Gastroesophageal sphincter (tissue), 4 donors: ENCODE results near the gene EDAR. TPM values are rescaled to one million over a fixed set of nuclear protein-coding genes. Genes with fewer than 3 reads are reported as not detected.

Source experiments
- ATAC-seq: fragments of 150-250 bp; one replicate; pipeline ENCODE4 v1.9.1; 2016; ENCODE audit warnings: mild to moderate bottlenecking, moderate library complexity
- H3K27ac ChIP-seq, 4 donors: fragments of 200-600 bp; sonication (generic) in 3 of 4; 1 replicate in 3 of 4; 2 replicates in 1 of 4; pipeline ENCODE4 v1.5.1; 2016 to 2019
- H3K27me3 ChIP-seq: fragments of 200-600 bp; sonication (generic); one replicate; pipeline ENCODE4 v1.5.1; 2019
- H3K36me3 ChIP-seq, 2 donors: fragments of 200-600 bp; sonication (generic); one replicate each; pipeline ENCODE4 v1.5.1; 2019; ENCODE audit warnings: control low read depth in 1 of 2
- H3K4me1 ChIP-seq, 3 donors: fragments of 200-600 bp; sonication (generic); 1 replicate in 2 of 3; 2 replicates in 1 of 3; pipeline ENCODE4 v1.5.1; 2016 to 2019; ENCODE audit warnings: control low read depth in 2 of 3
- H3K4me3 ChIP-seq, 2 donors: fragments of 200-600 bp; sonication (generic); one replicate each; pipeline ENCODE4 v1.5.1; 2019; ENCODE audit warnings: mild to moderate bottlenecking in 1 of 2, moderate library complexity in 1 of 2
- H3K9me3 ChIP-seq, 3 donors: fragments of 200-600 bp; sonication (generic); one replicate each; pipeline ENCODE4 v1.5.1; 2017 to 2019; ENCODE audit warnings: control low read depth in 2 of 3
- EP300 ChIP-seq: sonication (generic); formaldehyde crosslinking; IDR thresholded peaks from one replicate; pipeline ENCODE4 v1.6.1; 2017; ENCODE audit warnings: antibody characterized with exemption, mild to moderate bottlenecking
- POLR2A ChIP-seq, 2 donors: fragments of 450-650 bp; IDR thresholded peaks; one replicate each; pipeline ENCODE4 v1.6.1; 2017; ENCODE audit warnings: antibody characterized with exemption in 2 of 2, mild to moderate bottlenecking in 2 of 2, moderate library complexity in 1 of 2
- POLR2AphosphoS5 ChIP-seq: sonication (generic); formaldehyde crosslinking; IDR thresholded peaks from one replicate; pipeline ENCODE4 v1.6.1; 2017; ENCODE audit warnings: antibody characterized with exemption
- WGBS, 2 donors: methylation state at CpG; one replicate each; pipeline ENCODE4 v1.1.5; 2018; ENCODE audit warnings: low coverage in 1 of 2; 5-methylcytosine and 5-hydroxymethylcytosine counted together
- total RNA-seq, 4 donors: library from RNA; depleted of rRNA; stranded (reverse); fragments of >200 nt; gene quantifications; one replicate each; pipeline ENCODE4 v1.1.0, GENCODE V29; 2016
- TF ChIP-seq, protein P1 (sequence below), 4 experiments: fragments of 200-600 bp in 2 of 4; fragments of 450-650 bp in 2 of 4; sonication (generic) in 1 of 4; IDR thresholded peaks; one replicate each; pipeline ENCODE4 v1.5.1; 2017 to 2019; ENCODE audit warnings: antibody characterized with exemption in 4 of 4, mild to moderate bottlenecking in 2 of 4, moderate library complexity in 2 of 4

Gene EDAR
- total RNA-seq, 4 donors from 2014 or later = 0.92 TPM; not detected in 3

DNA sequence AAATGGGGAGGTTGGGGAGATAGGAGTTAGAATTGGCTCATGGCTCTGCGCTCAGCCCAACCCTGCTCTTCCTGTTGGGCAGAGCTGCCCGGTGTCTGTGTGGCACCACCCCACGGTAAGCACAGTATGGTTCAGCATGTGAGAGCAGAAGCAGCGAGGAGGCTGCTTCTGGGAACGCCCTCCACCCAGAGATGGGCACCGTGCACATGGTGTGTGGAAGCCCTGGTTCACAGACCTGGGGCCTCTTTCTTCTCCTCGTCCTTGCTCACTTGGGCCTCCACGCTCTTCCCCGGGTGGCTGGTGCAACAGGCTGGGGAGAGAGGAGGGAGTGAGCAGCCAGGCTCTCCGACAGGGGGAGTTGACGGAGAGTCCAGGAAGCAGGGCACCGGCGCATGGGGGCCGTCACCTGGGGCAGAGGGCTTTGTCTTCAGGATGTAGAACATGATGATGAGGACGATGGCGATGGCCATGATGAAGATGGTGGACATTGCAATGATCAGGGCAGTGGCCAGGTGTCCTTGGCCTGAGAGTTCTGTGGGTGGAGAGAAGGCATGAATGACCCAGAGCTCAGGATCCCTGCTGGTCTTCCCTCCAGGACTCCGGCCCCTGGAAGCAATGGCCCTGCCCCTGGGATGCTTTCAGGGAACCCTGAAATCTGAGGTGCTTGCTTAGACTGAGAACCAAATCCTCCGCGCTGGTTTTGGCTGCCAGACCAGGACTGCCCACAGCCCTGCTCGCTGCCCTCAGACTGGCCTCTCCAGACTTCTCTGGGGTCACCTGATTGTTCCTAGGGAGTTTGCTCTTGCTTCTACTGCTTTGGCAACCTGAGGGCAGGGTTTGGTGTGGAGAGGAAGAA lies 78.3 kb downstream of the EDAR start:
- Histone ChIP-seq H3K4me1 (peaks cover 0 to 3% (median 0%) of the 10 kb centered on the region in 3 donors), H3K27ac (no peak overlapping the region), H3K27me3 (no peaks in the 10 kb centered on the region), H3K36me3 (no peaks in the 10 kb centered on the region), H3K4me3 (no peak overlapping the region), H3K9me3 (no peaks in the 10 kb centered on the region)
- ATAC-seq = no peak
- 69 to 100% methylated on average over 3 to 4 of the region's 20 CpGs for WGBS, 2 donors
- TF ChIP-seq, protein P1, sequence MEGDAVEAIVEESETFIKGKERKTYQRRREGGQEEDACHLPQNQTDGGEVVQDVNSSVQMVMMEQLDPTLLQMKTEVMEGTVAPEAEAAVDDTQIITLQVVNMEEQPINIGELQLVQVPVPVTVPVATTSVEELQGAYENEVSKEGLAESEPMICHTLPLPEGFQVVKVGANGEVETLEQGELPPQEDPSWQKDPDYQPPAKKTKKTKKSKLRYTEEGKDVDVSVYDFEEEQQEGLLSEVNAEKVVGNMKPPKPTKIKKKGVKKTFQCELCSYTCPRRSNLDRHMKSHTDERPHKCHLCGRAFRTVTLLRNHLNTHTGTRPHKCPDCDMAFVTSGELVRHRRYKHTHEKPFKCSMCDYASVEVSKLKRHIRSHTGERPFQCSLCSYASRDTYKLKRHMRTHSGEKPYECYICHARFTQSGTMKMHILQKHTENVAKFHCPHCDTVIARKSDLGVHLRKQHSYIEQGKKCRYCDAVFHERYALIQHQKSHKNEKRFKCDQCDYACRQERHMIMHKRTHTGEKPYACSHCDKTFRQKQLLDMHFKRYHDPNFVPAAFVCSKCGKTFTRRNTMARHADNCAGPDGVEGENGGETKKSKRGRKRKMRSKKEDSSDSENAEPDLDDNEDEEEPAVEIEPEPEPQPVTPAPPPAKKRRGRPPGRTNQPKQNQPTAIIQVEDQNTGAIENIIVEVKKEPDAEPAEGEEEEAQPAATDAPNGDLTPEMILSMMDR (IDR thresholded peaks at IDR 0.05) = no peak
- no peak for TF ChIP-seq POLR2AphosphoS5
- TF ChIP-seq EP300 = no peak
- TF ChIP-seq POLR2A (IDR thresholded peaks at IDR 0.05) = no peak

DNA sequence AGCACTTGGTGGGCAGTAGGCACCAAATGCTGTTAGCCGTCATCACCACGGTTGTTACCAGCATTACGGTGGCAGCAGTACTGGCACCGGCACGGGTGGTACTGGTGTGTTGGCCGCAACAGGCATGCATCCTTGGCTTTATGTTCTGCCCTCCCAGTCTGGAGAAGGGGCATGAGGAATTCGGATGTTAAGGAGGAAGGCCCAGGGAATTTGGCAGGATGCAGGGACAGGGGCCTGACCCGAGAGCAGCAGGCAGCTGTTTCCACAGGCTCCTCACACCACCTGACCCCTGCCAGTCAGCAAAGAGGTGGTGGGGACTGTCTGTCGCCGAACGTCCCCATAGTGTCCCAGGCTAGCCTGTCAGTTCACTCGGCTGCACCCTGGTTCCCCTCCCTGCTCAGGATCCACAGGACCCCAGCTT lies 79.0 kb downstream of the EDAR start:
- Histone ChIP-seq H3K9me3 (no peaks in the 10 kb centered on the region), H3K4me3 (no peak overlapping the region), H3K27ac (no peak overlapping the region), H3K36me3 (no peaks in the 10 kb centered on the region), H3K27me3 (no peaks in the 10 kb centered on the region), H3K4me1 (peaks cover 0 to 10% (median 0%) of the 10 kb centered on the region in 3 donors)
- 81 to 97% methylated on average over 4 to 6 of the region's 12 CpGs for WGBS, 2 donors
- TF ChIP-seq, protein P1 (IDR thresholded peaks at IDR 0.05) = no peak
- TF ChIP-seq EP300 = no peak
- TF ChIP-seq POLR2A (IDR thresholded peaks at IDR 0.05) = no peak
- TF ChIP-seq POLR2AphosphoS5 = no peak
- ATAC-seq = no peak

DNA sequence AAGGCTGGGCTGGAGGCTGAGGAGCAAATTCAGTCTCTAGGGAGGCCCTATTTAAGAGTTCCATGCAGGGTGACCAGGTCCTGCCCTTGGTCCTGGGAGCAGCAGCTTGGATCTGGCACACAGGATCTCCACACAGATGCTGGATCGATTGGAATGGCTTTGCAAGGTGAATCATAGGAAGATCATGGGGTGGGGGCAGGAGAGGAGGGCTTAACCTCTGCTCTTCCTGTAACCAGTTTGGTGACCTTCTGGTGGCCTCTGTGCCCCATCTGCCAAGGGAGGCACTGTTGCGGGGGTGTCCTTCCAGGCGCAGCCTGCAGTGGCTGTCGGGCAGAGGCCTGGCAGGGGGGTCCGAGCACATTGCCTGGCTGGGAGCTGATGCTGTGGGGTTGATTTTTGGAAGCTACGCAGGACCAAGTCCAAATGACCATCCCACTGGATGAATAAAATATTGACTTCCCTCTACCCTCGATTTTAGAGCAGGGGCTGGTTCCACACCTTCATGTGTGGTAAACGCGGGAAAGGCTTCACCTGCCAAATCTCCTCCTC lies 79.7 kb downstream of the EDAR start:
- H3K4me3 ChIP-seq = no peak overlapping the region
- WGBS, 2 donors = 81 to 90% methylated on average over 2 to 3 of the region's 9 CpGs
- H3K27me3 ChIP-seq = no peaks in the 10 kb centered on the region
- peaks cover 0 to 11% (median 0%) of the 10 kb centered on the region in 3 donors for H3K4me1 ChIP-seq
- no peak overlapping the region for H3K27ac ChIP-seq
- no peaks in the 10 kb centered on the region for H3K36me3 ChIP-seq
- TF ChIP-seq EP300 (no peak), POLR2AphosphoS5 (no peak), POLR2A (IDR thresholded peaks at IDR 0.05) (no peak)
- TF ChIP-seq, protein P1 (IDR thresholded peaks at IDR 0.05) = no peak
- H3K9me3 ChIP-seq = no peaks in the 10 kb centered on the region
- no peak for ATAC-seq

DNA sequence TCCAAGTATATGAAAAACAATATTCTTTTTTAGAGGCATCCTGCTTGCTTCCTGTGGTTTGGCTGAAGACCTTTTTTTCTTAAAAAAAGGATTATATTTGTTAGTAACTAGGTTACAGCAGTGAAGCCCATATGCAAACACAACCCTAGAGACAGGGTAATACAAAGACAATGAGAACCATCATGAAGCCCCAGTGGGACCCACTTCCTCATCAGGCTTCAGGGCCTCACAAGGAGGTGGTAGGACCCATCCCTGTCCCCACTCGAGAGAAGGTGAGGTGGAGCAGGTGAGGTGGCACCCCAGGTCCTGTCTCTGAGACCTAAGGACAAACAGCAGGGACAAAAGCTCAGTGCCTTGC lies 80.3 kb downstream of the EDAR start:
- WGBS, 2 donors = 100% methylated on average over 1 of the region's 1 CpG; no CpG with 5 or more reads in 1 of the 2 donors
- H3K27ac ChIP-seq = no peak overlapping the region
- H3K27me3 ChIP-seq = no peaks in the 10 kb centered on the region
- no peaks in the 10 kb centered on the region for H3K36me3 ChIP-seq
- no peak for ATAC-seq
- H3K9me3 ChIP-seq = no peaks in the 10 kb centered on the region
- H3K4me3 ChIP-seq = no peak overlapping the region
- TF ChIP-seq EP300 (no peak), POLR2A (IDR thresholded peaks at IDR 0.05) (no peak), POLR2AphosphoS5 (no peak)
- TF ChIP-seq, protein P1 (IDR thresholded peaks at IDR 0.05) = no peak
- peaks cover 0 to 11% (median 0%) of the 10 kb centered on the region in 3 donors for H3K4me1 ChIP-seq
